Osteoblast (primary cell): ENCODE measurements around the gene COX4I2. TPM values are rescaled to one million over a fixed set of nuclear protein-coding genes. Genes with fewer than 3 reads are reported as not detected.

Source experiments
- DNase-seq: peaks from one replicate; pipeline ENCODE4 v3.0.0; 2011; ENCODE audit warnings: low spot score, mixed read lengths; ENCODE audit not compliant: insufficient read length; ENCODE audit errors: missing footprints
- H2AFZ ChIP-seq: 2 replicates; pipeline ENCODE4 v1.6.0; 2011; ENCODE audit warnings: mild to moderate bottlenecking, low read length
- H3K27ac ChIP-seq: 2 replicates; pipeline ENCODE4 v1.5.1; 2011; ENCODE audit warnings: mild to moderate bottlenecking, low read depth, low read length, moderate library complexity
- H3K27me3 ChIP-seq: 2 replicates; pipeline ENCODE4 v1.6.0; 2012; ENCODE audit warnings: mild to moderate bottlenecking, control low read depth, inconsistent platforms, low read length, moderate library complexity; ENCODE audit not compliant: insufficient read depth
- H3K36me3 ChIP-seq: 2 replicates; pipeline ENCODE4 v1.5.1; 2011; ENCODE audit warnings: mild to moderate bottlenecking, low read length, control low read depth, moderate library complexity; ENCODE audit not compliant: insufficient read depth
- H3K4me1 ChIP-seq: 2 replicates; pipeline ENCODE4 v1.5.1; 2011; ENCODE audit warnings: mild to moderate bottlenecking, low read length, control low read depth, moderate library complexity; ENCODE audit not compliant: insufficient read depth
- H3K4me2 ChIP-seq: 2 replicates; pipeline ENCODE4 v1.6.0; 2011; ENCODE audit warnings: mild to moderate bottlenecking, low read length; ENCODE audit not compliant: insufficient read depth
- H3K4me3 ChIP-seq: fragments of 200-600 bp; sonication (generic); 3 replicates; pipeline ENCODE4 v1.5.1; 2012; ENCODE audit warnings: mild to moderate bottlenecking, low read length, inconsistent platforms; ENCODE audit not compliant: insufficient read depth
- H3K79me2 ChIP-seq: 2 replicates; pipeline ENCODE4 v1.6.0; 2012; ENCODE audit warnings: mild to moderate bottlenecking, low read length, control low read depth, inconsistent platforms; ENCODE audit not compliant: insufficient read depth
- H3K9me3 ChIP-seq: 2 replicates; pipeline ENCODE4 v1.5.1; 2011; ENCODE audit warnings: low read depth, low read length, control low read depth
- H4K20me1 ChIP-seq: 2 replicates; pipeline ENCODE4 v1.6.0; 2012; ENCODE audit warnings: mild to moderate bottlenecking, low read length, control low read depth; ENCODE audit not compliant: insufficient read depth
- total RNA-seq: library from RNA; depleted of rRNA; stranded (reverse); fragments of >200 nt; gene quantifications from 2 replicates; pipeline ENCODE4 v1.2.3, GENCODE V29; 2012
- TF ChIP-seq, protein P1 (sequence below): IDR thresholded peaks from 2 replicates; pipeline ENCODE4 v1.5.1; 2011; ENCODE audit warnings: mild to moderate bottlenecking, low read depth, low read length, moderate library complexity; ENCODE audit errors: extremely low read depth

COX4I2 gene
- total RNA-seq, 1 donor, result not detected

DNA sequence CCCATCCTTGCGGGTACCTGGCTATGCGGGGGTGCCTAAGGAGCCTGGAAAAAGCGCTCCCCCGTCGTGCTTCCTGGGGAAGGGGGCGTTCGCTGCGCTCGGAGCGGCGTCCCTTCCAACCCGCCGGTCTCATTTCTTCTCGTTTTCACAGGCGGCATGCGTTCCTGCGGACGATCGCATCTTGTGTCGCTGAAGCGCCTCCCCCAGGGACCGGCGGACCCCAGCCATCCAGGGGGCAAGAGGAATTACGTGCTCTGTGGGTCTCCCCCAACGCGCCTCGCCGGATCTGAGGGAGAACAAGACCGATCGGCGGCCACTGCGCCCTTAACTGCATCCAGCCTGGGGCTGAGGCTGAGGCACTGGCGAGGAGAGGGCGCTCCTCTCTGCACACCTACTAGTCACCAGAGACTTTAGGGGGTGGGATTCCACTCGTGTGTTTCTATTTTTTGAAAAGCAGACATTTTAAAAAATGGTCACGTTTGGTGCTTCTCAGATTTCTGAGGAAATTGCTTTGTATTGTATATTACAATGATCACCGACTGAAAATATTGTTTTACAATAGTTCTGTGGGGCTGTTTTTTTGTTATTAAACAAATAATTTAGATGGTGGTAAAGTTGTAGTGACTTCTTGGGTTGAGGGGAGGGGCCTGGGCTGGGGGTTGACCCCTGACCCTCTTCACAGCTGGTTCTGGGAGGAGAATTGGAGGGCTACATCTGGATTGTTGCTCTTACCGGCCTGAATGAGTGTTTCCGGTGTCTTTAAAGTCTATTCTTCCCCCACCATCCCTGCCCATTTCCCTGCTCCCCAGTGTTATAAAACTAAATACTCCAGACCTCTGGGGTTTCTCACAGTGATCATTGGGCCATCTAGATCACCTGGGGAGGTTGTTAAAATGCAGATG, 31.6 kb upstream of the COX4I2 start:
- Histone ChIP-seq H3K27me3 (no peaks in the 10 kb centered on the region), H2AFZ (peak overlapping the region; percentile 20), H3K36me3 (peaks cover 9% of the 10 kb centered on the region), H3K4me3 (peak overlapping the region; percentile 97), H3K9me3 (no peaks in the 10 kb centered on the region), H4K20me1 (peaks cover 21% of the 10 kb centered on the region), H3K79me2 (peaks cover 19% of the 10 kb centered on the region), H3K4me2 (peak overlapping the region; percentile 97), H3K4me1 (peaks cover 53% of the 10 kb centered on the region), H3K27ac (peak overlapping the region; percentile 98)
- peak; percentile 87 for DNase-seq
- TF ChIP-seq, protein P1, sequence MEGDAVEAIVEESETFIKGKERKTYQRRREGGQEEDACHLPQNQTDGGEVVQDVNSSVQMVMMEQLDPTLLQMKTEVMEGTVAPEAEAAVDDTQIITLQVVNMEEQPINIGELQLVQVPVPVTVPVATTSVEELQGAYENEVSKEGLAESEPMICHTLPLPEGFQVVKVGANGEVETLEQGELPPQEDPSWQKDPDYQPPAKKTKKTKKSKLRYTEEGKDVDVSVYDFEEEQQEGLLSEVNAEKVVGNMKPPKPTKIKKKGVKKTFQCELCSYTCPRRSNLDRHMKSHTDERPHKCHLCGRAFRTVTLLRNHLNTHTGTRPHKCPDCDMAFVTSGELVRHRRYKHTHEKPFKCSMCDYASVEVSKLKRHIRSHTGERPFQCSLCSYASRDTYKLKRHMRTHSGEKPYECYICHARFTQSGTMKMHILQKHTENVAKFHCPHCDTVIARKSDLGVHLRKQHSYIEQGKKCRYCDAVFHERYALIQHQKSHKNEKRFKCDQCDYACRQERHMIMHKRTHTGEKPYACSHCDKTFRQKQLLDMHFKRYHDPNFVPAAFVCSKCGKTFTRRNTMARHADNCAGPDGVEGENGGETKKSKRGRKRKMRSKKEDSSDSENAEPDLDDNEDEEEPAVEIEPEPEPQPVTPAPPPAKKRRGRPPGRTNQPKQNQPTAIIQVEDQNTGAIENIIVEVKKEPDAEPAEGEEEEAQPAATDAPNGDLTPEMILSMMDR, result no peak

DNA sequence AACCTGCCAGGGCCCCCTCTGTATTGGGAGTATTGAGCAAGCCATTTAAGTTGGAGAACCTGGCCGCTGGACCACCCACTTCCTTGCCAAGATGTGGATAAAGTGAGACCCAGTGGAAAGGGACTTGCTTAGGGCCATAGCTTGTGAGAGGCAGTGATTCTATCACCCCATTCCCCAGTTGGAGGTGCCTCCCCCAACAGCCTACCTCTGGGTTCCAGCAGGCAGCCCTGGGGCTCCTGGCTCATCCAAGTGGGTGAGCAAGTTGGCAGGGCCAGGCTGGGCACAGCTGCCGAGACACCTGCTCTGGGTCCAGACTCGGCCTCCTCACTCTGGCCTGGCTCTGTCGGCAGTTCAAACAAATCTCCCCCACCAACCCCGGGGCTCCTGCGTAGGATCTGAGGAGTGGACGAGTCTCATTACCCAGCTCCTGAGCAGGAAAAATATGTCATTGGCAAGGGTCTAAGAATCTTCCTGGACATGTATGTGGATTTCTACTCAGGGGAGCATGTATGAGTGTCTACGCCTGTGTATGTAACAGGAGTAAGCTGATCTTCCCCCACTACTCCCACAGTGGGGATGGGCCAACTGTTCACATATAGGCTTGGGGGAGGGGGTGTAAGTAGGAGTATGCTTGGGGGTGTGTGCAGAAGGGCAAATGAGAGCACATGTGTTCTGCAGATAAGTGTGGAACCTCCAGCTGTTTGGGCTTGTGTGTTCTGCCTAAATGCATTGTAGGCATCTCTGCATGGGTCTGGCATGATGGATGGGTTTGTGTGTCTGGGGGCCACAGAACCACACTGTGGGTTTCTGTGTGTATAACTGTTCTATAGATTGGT, 30.7 kb upstream of the COX4I2 start:
- H3K4me3 ChIP-seq, result peak overlapping the region; percentile 97

DNA sequence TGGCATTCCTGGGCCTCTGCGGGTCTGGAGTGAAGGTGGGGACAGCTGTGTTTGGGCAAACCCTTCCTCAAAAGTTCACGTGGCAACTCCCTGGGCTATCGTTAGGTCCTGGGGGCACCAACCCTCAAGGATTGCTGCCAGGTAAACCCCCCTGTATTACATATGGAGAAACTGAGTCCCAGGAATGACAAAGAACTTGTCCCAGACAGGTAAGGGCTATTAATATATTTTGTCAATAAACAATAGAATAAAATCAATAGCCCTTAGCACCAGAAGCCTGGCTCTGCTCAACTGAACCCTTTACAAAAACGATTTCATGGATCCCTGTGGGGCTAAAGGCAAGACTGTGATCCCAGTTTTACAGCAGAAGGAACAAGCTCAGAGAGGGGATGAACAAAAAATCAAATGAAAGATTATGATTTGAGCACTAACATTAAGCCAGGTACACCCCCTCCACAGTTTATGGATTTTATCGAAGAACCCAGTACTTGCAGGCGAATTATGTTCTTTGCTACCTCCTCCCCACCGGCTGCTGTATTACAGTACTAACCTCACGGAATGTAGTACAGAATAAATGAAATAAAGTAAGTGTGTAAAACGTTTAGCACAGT, 30.0 kb upstream of the COX4I2 start:
- H3K27ac ChIP-seq, result peak overlapping the region; percentile 21
- peak overlapping the region; percentile 97 for H3K4me2 ChIP-seq

More for the DNA sequence above, 30.7 kb upstream of the COX4I2 start:
- peak overlapping the region; percentile 98 for H3K27ac ChIP-seq
- no peaks in the 10 kb centered on the region for H3K9me3 ChIP-seq
- H3K4me2 ChIP-seq, result peak overlapping the region; percentile 97
- H3K79me2 ChIP-seq, result peaks cover 19% of the 10 kb centered on the region
- peaks cover 9% of the 10 kb centered on the region for H3K36me3 ChIP-seq
- TF ChIP-seq, protein P1, result no peak
- peaks cover 53% of the 10 kb centered on the region for H3K4me1 ChIP-seq
- no peak overlapping the region for H2AFZ ChIP-seq
- DNase-seq, result peak; percentile 94
- H3K27me3 ChIP-seq, result no peaks in the 10 kb centered on the region
- peaks cover 21% of the 10 kb centered on the region for H4K20me1 ChIP-seq

More for the DNA sequence above, 30.0 kb upstream of the COX4I2 start:
- H3K27me3 ChIP-seq, result no peaks in the 10 kb centered on the region
- DNase-seq, result peak; percentile 79
- peaks cover 19% of the 10 kb centered on the region for H3K79me2 ChIP-seq
- H3K4me3 ChIP-seq, result peak overlapping the region; percentile 97
- peaks cover 9% of the 10 kb centered on the region for H3K36me3 ChIP-seq
- no peak overlapping the region for H2AFZ ChIP-seq
- peaks cover 50% of the 10 kb centered on the region for H3K4me1 ChIP-seq
- no peaks in the 10 kb centered on the region for H3K9me3 ChIP-seq
- TF ChIP-seq, protein P1, result peak; percentile 8
- peaks cover 21% of the 10 kb centered on the region for H4K20me1 ChIP-seq
